HL-60 (cell line): ENCODE results near the gene PDE2A.

Experiments
- GABPA ChIP-seq: IDR thresholded peaks from 2 replicates; pipeline ENCODE4 v1.6.1; 2012; ENCODE audit warnings: low read depth
- POLR2AphosphoS5 ChIP-seq: IDR thresholded peaks from 2 replicates; pipeline ENCODE4 v1.6.1; 2012; ENCODE audit warnings: low read depth
- REST ChIP-seq: IDR thresholded peaks from 2 replicates; pipeline ENCODE4 v1.6.1; 2012; ENCODE audit warnings: low read depth; ENCODE audit not compliant: insufficient replicate concordance
- SPI1 ChIP-seq: IDR thresholded peaks from 2 replicates; pipeline ENCODE4 v1.6.1; 2012; ENCODE audit warnings: low read depth, mild to moderate bottlenecking, borderline replicate concordance
- TF ChIP-seq, protein P1 (sequence below): IDR thresholded peaks from one replicate; pipeline ENCODE4 v1.5.1; 2011; ENCODE audit warnings: low read length, control low read depth, inconsistent platforms; ENCODE audit not compliant: insufficient read depth

DNA sequence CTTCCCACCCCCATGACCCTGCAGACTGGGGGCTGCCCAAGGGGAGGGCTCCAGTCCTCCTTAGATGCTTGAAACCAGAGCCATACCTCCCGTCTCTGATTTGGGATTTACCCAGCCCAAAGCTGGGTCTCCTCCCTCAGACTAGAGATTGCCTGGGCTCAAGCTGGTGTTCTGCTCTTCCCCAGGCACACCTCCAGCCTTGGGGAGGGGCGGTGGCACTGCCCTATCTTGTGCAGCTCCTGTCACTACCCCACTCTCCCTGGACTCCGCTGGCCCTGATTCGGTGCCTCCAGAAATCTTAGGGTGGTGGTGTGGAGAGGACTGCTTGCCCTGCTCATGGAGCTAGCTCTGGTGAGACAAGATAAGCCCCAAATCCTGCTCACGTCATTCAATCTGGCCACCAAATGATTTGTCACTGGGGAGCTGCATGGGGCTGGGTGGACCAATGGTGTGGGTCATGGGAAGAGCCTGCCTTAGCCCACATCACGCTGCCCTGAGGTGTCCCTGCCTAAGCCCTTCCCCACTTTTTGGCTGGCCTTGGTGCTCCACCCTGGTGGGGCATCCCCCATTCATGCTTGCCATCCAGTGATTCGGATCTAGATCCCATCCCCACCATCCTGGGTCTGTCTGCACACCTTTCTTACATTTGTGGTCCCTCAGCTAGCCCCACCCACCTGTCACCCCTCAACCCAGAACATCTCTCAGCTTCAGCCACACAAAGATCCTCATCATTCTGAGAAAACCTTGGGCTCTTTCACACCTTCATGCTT lies 87.7 kb downstream of the PDE2A start:
- TF ChIP-seq, protein P1, sequence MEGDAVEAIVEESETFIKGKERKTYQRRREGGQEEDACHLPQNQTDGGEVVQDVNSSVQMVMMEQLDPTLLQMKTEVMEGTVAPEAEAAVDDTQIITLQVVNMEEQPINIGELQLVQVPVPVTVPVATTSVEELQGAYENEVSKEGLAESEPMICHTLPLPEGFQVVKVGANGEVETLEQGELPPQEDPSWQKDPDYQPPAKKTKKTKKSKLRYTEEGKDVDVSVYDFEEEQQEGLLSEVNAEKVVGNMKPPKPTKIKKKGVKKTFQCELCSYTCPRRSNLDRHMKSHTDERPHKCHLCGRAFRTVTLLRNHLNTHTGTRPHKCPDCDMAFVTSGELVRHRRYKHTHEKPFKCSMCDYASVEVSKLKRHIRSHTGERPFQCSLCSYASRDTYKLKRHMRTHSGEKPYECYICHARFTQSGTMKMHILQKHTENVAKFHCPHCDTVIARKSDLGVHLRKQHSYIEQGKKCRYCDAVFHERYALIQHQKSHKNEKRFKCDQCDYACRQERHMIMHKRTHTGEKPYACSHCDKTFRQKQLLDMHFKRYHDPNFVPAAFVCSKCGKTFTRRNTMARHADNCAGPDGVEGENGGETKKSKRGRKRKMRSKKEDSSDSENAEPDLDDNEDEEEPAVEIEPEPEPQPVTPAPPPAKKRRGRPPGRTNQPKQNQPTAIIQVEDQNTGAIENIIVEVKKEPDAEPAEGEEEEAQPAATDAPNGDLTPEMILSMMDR: no peak
- TF ChIP-seq POLR2AphosphoS5 (no peak), REST (no peak), SPI1 (no peak), GABPA (no peak)
